Measurements from ENCODE around the gene GRIN2A.

GRIN2A gene

DNA sequence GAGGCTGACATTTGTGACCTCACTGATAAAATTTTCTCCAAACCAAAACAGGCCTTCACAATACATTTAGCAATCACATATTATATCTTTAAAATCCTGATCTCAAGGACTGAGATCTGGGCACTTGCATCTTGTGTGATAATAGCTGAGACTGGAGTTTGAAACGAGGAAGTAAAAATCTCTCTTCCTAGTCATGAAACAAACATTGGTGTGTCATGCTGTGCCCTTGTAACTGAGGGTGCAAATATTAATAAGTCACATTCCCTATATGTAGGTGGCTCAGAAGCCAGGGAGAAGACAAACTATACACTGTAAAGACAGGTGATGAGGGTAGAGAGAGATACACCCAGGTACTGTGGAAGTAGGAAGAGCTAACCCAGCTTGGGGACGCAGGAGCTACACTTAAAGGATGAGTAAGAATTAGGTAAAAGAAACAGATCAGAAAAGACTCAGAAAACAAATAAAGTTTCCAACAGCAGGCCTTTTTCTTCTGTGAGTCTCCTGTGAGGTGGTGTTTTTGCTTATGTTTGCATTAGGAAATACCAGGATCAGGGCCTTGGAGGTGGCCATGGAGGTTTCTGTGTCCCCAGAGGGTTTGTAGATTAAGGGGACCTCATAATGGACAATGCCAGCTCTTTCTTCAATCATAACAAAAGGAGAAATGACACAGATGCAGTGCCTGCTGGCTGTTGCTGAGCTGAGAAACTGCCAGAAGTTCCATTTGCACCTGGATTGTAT is 335.7 kb downstream of the GRIN2A start:
- no peak for DNase-seq

DNA sequence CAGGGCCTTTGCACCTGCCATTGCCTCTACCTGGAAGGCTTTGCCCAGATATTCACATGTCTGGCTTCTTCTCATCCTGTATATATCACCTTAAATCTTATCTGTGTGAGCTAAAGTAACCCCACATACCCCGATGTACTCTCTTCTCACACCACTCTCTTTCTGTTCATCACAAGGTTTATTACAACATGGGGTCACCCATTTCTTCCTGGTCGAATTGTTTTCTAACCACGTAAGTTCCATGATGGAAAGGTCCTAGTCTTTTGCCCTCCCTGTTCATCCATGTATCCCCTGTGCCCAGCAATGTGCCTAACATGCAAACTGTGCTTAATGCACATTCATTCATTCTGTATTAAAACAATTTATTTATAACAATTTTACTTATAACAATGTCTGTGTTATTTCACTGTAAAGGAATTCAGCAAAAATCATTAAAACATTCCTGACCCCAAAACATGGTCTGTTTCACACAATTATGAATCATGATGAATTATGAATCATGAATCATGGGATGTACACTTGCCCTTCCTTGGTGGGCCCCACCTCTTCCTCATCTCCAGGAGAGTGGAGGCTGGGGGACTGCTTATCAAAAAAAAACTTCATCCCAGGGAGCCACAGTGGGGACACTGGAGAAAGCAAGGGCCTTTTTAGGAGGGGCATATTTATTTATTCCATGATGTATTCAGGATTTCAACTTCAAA is 336.4 kb downstream of the GRIN2A start:
- no peak for DNase-seq

DNA sequence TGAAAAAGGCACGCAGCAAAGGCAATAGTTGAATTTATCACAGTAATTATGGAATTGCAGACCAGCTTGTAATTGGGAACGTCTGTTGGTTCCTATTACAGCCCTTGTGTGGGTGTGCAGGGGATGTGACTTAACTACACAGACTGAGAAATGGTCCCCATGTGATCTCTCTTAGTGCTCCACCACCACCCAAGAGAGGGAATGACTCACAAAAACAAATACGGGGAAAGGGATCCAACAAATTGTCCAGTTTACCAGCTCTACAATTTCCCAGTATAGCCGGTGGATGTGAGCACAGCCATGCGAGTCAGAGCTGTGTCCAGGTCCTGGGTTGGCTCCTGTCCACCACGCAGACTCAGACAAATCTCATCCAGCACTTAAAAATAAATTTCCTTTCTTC is 337.9 kb downstream of the GRIN2A start:
- DNase-seq, result no peak

DNA sequence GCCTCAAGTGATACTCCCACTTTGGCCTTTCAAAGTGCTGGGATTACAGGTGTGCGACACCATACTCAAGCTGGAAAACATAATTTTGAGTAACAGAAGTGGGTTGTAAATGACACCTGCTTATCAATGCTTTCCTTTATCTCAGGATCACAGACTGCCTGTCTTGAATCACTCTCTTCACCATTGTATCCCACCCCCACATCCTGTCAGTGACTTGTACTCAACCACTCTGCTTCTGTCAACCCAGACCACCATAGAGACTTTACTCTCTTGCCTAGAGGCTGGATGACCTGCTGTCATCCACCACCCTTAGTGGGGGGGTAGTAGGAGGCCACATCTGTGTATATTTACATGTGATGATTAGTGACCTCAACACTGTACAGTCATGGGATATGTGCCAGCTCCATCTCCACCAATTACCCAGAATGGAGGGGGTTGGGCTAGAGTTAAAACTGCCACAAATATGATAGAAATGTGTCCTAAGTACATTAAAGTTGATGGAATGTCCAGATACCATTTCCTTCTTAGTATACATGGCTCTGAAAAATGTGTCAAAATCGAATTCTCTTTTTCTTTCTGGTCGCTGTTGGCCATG is 338.7 kb downstream of the GRIN2A start:
- DNase-seq, result no peak

DNA sequence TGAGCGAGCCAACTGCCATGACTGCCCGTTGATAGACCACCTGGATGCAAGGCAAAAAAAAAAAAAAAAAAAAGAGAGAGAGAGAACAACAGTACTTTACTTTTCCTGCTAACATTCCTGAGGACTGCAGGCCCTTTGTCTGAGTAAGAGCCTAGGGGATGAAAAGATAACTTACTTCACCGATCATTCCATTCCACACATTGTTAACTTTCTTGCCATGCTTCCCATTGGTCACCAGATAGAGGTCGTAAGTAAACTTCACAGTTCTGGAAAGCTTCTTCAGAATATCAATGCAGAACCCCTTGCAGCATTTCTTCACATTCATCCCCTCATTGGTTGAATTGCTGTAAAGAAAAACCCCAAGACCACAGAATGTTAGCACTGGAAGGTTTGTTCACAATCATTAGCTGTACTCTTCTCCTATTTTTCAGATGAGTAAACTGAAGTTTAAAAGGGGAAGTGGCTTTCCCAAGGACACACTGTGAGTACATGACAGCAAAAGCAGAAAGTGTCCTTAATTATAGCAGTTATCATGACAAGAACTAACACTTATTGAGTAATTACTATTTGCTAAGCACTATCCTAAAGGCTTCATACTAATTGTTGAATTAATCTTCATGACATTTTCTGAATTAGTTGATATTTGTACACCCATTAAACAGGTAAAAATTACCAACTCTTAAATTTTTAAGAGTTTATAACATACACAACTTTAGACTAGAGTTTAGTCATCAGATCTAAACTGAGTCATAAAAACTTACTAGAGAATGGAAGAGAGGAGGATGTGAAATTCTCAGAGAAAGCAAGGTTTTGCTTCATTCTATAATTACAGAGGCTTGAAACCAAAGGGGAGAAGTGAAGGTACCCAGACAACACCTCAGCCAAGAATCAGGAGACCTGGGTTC is 341.2 kb downstream of the GRIN2A start:
- no peak for DNase-seq

DNA sequence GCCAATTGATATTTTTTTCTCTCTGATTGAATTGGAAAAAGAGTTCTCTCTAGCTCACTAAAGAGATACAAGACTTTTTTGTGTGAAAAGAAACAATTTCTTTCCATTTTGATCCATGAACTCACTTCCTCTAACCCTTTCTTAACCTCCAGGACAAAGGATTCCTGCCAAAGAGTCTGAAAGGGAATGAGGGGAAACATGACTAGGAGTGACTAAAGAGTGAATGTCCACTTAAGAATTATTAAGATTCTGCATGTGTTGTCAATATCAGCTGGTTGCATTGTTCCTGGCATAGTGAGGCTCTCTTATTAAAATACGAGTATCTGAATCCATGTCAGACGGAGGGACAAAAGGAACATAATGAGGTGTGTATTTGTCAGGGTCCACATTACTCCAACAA is 344.7 kb downstream of the GRIN2A start:
- DNase-seq, result no peak

DNA sequence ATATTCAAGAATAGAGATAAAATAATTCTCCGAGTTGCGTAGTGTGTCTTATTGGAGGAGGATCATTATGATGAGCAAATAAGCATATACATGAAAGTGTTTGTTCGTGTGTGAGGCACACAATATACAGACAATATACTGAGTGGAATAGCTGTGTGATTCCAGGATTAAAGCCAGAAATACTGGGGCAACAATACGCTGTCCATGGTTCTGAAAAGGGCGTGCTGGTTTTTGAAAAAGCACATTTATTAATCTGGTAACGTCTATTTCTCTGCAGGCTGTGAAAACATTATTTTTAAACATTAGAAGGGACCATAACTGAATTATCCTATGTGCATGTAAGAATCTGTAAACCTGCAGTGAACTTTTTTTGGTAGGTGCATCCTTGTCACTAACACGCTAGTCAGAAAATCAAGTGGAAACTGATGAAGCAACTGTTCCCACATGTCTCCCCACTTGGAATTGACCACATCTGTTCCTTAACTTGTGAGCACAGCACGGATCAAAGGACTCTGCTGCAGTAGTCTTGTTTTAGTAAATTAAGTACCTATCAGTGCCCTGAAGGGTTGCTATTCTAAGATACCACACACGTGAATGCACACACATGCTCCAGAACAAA is 346.0 kb downstream of the GRIN2A start:
- DNase-seq, result no peak

DNA sequence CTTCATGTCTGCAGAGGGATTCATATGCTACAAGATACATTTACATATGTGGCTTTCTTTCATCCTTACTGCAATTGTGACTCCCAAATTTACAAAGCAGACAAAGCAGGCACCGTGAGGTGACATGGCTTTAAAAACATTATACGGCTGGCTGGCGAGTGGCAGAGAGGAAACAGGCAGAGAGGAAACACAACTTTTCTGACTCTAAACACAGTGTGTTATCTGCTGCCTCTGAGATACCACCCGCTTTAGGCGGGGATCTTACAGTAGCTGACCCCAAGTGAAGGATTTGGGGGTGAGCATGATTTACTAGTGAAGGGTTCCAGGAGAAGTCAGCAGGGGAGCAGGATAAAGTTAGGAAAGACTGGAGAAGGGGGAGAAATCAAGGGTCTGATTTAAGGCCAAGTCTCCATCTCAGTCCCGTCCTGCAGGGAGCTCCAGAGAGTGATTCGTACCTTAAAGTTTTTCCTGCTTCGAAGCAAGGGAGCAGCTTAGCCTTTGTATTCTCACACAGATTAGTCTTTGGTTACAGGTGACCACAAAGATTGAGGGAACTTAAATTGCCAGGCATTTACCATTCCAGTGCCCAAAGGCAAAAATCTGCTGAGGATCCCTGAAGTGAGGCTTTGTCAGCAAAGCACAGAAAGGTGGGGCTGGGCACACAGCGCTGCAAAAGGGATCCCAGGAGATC is 355.0 kb downstream of the GRIN2A start:
- no peak for DNase-seq

DNA sequence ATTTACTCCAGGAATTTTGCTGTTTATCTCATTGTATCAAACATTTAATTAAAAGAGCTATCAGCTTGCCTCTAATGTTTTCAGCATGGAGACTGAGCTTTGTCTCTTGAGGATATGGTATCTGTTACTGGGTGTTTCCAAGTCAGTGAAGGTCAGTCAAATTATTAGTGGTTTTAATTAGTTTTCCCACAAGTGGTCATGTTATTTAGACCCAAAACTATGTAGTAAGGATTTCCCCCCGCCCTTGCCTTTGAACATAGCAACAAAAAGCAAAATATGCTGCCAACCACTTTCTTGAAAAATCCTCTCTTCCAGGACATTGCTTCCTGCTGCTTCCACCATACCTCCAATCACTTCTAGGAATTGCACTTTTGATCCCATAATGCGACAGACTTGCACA is 355.6 kb downstream of the GRIN2A start:
- DNase-seq, result no peak

DNA sequence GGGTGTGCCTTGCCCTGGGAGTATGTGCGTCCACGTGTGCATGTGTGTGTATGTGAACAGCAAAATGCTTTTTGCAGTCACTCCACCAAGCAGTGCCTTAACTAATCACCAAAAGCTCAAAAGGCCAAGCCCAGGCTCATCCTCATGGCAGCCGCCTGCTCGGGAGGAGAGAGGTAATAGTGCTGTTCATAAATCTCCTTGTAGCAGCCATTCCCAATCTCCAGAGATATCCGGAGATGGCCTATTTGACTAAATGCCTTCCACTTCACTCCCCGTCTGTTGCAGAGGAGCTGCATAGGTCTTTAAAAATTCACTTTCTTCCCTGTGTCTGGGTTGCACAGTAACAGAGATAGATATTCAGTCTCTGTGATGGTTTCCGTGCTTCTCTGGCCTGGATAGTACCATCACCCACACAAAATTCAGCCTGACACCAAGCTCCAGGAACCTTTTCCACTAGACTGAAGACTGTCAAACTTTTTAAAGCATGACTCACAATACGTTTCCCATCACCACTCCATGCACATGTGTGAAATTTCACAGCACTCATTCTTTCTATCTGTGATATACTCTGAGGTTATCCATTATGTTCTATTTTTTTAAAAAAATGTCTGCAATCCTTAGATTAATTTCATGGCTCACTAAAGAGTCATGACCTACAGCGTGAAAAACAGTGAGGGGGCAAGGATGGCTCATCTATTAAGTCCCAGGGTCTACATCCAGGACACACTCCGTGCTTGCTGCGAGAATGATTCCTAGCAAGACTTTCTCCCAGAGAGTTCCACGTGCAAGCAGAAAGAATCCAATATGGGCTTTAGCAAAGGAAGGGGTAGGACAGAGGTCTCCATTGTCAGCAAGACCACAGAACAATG is 357.8 kb downstream of the GRIN2A start:
- DNase-seq, result no peak

DNA sequence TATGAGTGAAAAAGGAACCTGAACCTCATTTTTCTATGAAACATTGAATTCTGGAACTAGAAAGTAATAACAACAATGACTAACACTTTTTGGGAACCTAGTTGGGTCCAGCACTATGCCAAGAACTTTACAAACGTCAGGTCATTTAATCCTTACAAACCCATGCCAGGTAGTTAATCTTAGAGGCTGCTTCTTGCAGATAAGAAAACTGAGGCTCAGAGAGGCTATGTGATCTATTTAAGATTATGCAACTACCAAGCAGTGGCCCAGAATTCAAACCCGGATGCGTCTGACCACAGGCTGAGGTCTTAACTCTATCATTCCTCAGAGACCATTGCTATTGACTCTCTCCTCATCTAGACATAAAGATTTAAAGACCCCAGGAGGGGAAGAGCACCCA is 358.7 kb downstream of the GRIN2A start:
- no peak for DNase-seq

DNA sequence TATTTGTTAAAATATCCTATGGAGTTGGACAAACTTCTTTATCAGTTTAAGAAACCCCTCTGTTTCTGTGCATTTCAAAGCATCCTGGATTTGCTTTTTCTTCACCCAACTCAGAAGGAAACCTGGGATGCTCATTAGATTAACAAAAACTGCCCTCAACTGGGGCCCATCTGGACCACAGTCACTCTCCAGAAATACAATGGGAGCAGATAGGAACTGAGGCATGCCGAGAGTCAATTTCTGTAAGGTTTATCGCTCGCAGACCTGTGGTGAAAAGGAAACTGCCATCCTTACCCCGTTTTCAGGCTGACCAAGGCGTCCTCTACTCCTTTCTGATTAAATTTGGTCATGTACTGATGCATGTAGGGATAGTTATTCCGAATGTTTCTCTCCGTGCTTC is 360.3 kb downstream of the GRIN2A start:
- DNase-seq, result no peak

DNA sequence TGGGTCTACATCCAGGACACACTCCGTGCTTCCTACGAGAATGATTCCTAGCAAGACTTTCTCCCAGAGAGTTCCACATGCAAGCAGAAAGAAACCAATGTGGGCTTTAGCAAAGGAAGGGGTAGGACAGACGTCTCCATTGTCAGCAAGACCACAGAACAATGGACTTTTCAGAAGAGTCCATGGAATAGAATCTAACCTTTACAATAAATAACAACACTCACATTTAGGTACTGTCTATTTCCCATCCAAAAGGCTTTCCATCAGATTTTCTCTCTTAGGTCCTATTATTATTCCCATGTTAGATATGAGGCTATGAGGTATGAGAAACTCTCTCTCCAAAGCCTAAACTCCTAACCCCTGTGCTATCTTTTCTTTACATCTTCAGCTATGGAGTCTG is 360.9 kb downstream of the GRIN2A start:
- DNase-seq, result no peak

DNA sequence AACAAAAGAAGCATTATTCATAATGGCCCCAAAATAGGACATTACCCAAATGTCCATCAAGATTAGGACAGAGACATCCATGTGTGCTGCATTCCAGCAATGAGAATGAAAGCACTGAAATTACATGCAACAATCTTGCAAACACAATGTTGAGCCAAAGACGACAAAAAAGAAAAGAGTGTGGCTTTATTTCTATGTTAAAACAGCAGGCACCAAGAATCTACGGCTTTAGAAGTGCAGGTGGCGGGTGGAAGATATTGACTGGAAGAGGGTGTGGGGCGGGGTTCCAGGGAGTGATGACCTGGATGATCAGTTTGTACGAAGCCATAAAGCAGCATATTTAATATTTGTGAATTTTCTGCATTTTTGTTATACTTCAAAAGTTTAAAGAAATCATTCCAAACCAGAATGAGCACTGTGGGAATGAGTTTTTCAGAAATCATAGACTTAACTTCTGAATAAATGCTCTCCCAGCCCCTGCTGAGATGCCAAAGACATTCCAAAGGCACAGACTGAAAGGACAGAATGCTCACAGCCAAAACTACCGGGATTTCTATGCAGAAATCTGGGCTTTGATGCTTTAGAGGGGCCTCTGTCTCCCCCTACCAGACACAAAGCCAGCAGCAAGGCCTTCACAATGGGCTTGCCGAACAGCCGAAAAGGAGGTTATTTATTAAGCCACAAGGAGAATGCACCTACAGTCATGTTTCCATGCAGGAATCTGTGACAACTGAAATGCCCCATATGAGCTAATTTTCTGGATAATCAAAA is 361.6 kb downstream of the GRIN2A start:
- DNase-seq, result no peak

DNA sequence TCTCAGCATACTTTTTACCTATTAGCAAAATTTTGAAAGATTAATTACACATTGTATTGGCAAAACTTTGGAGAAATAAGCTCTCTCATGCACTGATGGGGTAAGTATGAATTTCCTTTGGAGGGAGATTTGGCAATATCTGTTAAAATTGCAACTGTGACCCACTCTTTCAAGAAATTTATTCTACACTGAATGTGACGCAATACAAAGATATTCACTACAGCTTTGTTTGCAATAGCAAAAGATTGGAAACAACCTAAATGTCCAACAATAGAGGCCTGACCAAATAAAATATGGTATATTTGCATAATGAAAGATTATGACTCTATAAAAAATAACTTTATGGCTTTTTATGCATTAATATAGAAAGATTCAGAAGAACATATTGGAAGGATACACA is 363.5 kb downstream of the GRIN2A start:
- DNase-seq, result no peak

DNA sequence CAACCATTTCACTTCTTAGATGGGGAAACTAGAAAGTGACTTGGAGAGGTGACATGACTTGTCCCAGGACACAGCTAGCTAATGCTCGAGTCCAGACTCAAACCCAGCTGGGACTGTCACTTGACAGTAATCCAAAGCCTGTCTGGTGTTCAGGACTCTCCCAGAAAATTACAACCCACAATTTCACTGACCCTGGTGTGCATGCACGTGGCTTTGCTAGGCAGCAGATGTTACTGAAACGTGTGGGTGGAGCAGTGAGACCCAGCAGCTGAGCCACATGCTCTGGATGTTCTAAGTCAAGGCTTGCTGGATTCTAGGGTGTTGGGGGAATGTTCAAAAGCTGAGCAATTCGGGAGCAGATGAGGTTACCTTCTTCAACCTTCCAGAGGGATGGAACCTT is 364.6 kb downstream of the GRIN2A start:
- DNase-seq, result no peak

DNA sequence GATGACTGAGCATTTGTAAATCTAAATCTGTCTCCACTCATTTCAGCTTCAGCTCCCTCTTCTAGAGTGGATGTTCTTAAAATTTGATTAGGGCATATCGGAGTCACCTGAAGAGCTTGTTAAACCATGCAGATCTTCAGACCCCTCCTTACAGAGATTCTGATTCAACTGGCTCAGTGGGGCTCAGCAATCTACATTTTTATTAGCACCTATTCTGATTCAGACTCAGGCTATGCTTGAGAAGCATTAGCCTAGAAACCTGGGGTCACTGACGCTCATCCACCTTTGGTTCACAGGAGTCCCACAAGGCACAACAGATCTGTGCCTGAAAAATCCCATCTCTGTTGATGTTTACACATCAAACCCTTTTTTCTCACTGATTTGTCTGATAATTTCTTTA is 365.6 kb downstream of the GRIN2A start:
- no peak for DNase-seq

DNA sequence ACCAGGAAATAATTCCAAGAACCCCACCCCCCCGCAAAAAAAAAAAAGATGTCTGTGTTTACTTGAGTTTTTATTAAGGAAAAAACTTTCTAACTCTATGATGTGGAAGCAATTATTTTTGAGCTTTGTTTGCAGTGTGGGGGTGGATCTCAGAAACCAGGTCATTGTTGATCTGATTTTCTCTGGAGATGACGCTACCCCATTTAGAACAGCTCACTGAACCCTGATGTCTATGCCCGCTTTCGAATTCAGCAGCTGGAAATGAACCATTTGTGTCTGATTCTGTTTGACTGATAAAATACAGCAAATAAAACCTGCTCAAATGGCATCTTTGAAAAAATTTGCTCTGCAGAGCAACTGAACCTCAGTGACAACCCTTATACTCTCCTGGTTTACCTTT is 368.6 kb downstream of the GRIN2A start:
- no peak for DNase-seq

DNA sequence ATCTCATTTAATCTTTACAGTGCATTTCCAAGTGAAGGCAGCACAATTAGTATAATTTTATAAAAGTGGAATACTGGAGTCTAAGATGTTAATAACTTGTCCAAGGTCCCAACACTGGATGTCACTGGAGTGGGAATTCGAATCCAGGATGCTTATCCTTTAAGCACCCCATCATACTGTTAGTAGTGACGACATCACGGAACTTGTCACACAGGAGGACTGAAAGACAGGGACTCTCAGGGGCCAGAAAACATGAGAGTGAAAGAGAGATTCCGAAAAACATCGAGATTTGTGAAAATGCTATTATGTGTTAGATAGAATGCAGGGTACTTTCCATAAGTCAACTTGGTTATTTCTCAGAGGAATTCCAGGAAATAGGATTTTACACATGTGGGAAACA is 374.0 kb downstream of the GRIN2A start:
- no peak for DNase-seq

DNA sequence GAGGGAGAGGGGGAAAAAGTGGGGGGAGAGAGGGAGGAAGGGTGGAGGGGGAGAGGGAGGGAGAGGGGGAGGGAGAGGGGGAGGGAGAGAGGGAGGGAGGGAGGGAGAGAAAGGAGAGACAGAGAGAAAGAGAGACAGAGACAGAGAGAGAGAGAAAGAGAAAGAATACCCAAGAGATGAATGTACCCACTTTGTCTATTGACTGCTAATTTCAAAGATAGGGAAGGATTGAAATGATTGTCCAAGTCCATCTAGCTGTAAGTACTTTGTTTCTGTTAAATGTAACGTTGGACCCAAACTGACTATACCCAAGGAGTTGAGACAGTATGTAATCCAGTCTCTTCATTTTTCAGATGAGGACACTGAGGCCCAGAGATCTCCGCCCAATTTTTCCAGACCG is 374.9 kb downstream of the GRIN2A start:
- DNase-seq, result no peak

Data from T-helper 9 cell (primary cell).